GM10266 (cell line): ENCODE data around the gene BMP2.

Experiments used
- DNase-seq: peaks from one replicate; pipeline ENCODE4 v3.0.0; 2012; ENCODE audit errors: extremely low spot score
- CTCF ChIP-seq: IDR thresholded peaks from 2 replicates; pipeline ENCODE4 v1.5.1; 2012; ENCODE audit warnings: mild to moderate bottlenecking, low read depth; ENCODE audit not compliant: control insufficient read depth, insufficient read depth; ENCODE audit errors: missing control alignments

Gene BMP2

GRCh38 chr20:6767536-6768227 lies at the start of gene BMP2:
Gene BMP2 (plus strand): TSS chr20:6767686. CDS start chr20:6770127, 2,441 bp downstream.
- TF ChIP-seq CTCF: no peak
- peak; percentile 68 for DNase-seq

- no peak for DNase-seq
- TF ChIP-seq CTCF: no peak
These were observed 48.7 kb upstream of the BMP2 start for GRCh38 chr20:6718662-6719368.

- no peak for DNase-seq
- no peak for TF ChIP-seq CTCF
These were observed 48.1 kb upstream of the BMP2 start for GRCh38 chr20:6719369-6719721.

- no peak for TF ChIP-seq CTCF
- DNase-seq: no peak
These were observed 40.7 kb upstream of the BMP2 start for GRCh38 chr20:6726761-6727160.

GRCh38 chr20:6730672-6731328 lies 36.7 kb upstream of the BMP2 start:
- DNase-seq: no peak
- no peak for TF ChIP-seq CTCF

GRCh38 chr20:6732001-6732447 lies 35.5 kb upstream of the BMP2 start:
- no peak for TF ChIP-seq CTCF
- DNase-seq: no peak

- TF ChIP-seq CTCF: no peak
- no peak for DNase-seq
These were observed 34.6 kb upstream of the BMP2 start for GRCh38 chr20:6732851-6733250.
